Left ventricle myocardium inferior (tissue), 1 donor: ENCODE measurements around the gene HARBI1. TPM values are rescaled to one million over a fixed set of nuclear protein-coding genes. Genes with fewer than 3 reads are reported as not detected.

Source experiments
- DNase-seq: peaks from one replicate; pipeline ENCODE4 v3.0.0-alpha.2; 2020
- H3K27ac ChIP-seq: fragments of 200-600 bp; replicated peaks from 2 replicates; pipeline ENCODE4 v1.8.0; 2021
- H3K27me3 ChIP-seq: fragments of 200-600 bp; 2 replicates; pipeline ENCODE4 v1.8.0; 2021; ENCODE audit warnings: low read depth
- H3K36me3 ChIP-seq: fragments of 200-600 bp; 2 replicates; pipeline ENCODE4 v1.8.0; 2021
- H3K4me1 ChIP-seq: fragments of 200-600 bp; 2 replicates; pipeline ENCODE4 v1.8.0; 2021
- H3K4me3 ChIP-seq: fragments of 200-600 bp; 2 replicates; pipeline ENCODE4 v1.8.0; 2021; ENCODE audit warnings: mild to moderate bottlenecking, moderate library complexity
- H3K9me3 ChIP-seq: fragments of 200-600 bp; replicated peaks from 2 replicates; pipeline ENCODE4 v1.8.0; 2021
- intact Hi-C: fragments of 100-400 bp; cut with micrococcal nuclease; formaldehyde crosslinking; loops from one replicate; pipeline ENCODE4 v1.11.0; 2022
- long read RNA-seq: library from polyadenylated mRNA; unstranded; transcript quantifications from one replicate; pipeline ENCODE4 v2.0.0, GENCODE V29; 2021
- total RNA-seq: library from RNA; stranded (reverse); fragmentation: NEBNext Ultra II Directional; extraction: Animal tissue kit (Norgen Biotek cat#: 25700); gene quantifications from one replicate; pipeline ENCODE4 v1.2.1, GENCODE V29; 2021
- TF ChIP-seq, protein P1 (sequence below): fragments of 200-600 bp; IDR thresholded peaks from 2 replicates; pipeline ENCODE4 v1.8.0; 2021; ENCODE audit warnings: antibody characterized with exemption, mild to moderate bottlenecking, borderline replicate concordance
- donor health status: DM: no; HTN: yes; CAD: no; lungs with severe emphysema.

The HARBI1 gene, protein sequence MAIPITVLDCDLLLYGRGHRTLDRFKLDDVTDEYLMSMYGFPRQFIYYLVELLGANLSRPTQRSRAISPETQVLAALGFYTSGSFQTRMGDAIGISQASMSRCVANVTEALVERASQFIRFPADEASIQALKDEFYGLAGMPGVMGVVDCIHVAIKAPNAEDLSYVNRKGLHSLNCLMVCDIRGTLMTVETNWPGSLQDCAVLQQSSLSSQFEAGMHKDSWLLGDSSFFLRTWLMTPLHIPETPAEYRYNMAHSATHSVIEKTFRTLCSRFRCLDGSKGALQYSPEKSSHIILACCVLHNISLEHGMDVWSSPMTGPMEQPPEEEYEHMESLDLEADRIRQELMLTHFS
- 4.8 TPM for total RNA-seq
- long read RNA-seq, partial matches to known transcripts = 0 of 5 reads
- long read RNA-seq, other reads (novel, unspliced or antisense) = 1 of 5 reads

DNA sequence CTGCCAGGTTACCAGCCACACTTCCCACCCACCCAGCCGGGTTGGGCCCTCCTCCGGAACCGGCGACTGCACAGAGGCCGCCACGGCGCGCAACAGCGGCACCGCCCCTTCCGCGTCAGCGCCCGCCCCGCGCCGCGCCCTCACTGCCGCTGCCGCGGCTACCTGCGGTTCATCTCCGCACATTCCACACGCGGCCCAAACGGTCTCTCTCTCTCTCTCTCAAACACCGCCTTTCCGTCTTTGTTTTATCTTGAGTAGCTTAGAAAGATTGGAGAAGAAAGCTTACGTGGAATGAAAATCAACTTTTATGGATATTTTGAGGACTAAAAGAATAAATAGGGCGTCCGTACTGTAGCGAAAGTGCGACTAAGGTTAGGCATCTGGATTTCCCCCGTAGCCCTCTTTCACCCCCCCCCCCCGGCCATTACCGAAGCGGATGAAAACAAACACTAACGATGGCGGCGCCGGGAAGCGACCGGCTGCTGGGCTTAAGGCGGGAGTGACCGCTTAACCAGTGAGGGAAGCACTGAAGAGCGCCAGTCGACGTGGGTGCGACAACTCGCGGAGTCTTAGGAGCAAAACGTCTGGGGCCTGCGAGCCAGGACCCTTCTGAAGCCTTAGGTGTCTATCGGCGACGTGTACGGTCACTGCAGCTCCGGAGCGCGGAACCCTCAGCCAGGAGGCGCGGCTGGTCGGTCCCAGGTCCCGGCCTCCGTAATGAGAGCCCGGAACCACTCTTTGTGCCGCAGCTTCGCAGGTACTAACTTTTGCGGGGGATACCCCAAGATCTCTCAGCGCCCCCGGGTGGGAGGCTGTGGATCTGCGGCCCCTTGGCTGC, at the start of gene HARBI1, which contains the start of gene ATG13:
Gene HARBI1, minus strand, starts transcription at position 94 of the 838 bp plus-strand sequence. CDS start 990 bp downstream, outside the sequence.
Gene ATG13, plus strand, starts transcription at position 420 of the 838 bp plus-strand sequence. CDS start 26,739 bp downstream, outside the sequence.
- H3K4me3 ChIP-seq = peak within 1 kb of the TSS; percentile 97
- peak within 1 kb of the TSS; percentile 93 for H3K27ac ChIP-seq
- peaks cover 23% of the 10 kb centered on the region for H3K36me3 ChIP-seq
- H3K4me1 ChIP-seq = peaks cover 69% of the 10 kb centered on the region
- TF ChIP-seq, protein P1, sequence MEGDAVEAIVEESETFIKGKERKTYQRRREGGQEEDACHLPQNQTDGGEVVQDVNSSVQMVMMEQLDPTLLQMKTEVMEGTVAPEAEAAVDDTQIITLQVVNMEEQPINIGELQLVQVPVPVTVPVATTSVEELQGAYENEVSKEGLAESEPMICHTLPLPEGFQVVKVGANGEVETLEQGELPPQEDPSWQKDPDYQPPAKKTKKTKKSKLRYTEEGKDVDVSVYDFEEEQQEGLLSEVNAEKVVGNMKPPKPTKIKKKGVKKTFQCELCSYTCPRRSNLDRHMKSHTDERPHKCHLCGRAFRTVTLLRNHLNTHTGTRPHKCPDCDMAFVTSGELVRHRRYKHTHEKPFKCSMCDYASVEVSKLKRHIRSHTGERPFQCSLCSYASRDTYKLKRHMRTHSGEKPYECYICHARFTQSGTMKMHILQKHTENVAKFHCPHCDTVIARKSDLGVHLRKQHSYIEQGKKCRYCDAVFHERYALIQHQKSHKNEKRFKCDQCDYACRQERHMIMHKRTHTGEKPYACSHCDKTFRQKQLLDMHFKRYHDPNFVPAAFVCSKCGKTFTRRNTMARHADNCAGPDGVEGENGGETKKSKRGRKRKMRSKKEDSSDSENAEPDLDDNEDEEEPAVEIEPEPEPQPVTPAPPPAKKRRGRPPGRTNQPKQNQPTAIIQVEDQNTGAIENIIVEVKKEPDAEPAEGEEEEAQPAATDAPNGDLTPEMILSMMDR = peak; percentile 88
- intact Hi-C loops = no loop called here
- H3K27me3 ChIP-seq = no peaks in the 10 kb centered on the region
- DNase-seq = peak; percentile 90
- H3K9me3 ChIP-seq = no peaks in the 10 kb centered on the region

DNA sequence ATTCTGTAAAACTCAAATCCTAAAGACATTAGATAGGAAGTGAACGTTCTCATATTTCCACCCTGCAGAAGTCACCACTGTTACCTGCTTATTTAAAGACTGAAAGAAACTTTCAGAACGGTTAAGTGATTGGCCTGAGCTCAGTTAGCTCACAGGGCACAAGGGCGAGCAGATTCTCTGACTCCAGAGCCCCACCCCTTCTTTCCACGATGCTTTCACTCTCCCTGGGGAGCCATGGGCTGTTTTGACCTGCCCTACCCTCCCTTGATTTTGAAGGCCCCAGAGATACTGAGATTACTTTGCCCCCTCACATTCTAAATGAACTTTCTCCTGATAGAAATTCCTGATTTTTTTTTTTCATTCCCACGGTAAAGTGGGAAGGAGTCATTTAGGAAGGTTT, 49.5 kb upstream of the HARBI1 start:
- TF ChIP-seq, protein P1 = no peak
- Histone ChIP-seq H3K4me1 (peaks cover 70% of the 10 kb centered on the region), H3K27me3 (no peaks in the 10 kb centered on the region), H3K4me3 (no peak overlapping the region), H3K9me3 (no peaks in the 10 kb centered on the region), H3K27ac (peak overlapping the region; percentile 88), H3K36me3 (peaks cover 90% of the 10 kb centered on the region)
- intact Hi-C loops = no loop called here
- DNase-seq = peak; percentile 50

DNA sequence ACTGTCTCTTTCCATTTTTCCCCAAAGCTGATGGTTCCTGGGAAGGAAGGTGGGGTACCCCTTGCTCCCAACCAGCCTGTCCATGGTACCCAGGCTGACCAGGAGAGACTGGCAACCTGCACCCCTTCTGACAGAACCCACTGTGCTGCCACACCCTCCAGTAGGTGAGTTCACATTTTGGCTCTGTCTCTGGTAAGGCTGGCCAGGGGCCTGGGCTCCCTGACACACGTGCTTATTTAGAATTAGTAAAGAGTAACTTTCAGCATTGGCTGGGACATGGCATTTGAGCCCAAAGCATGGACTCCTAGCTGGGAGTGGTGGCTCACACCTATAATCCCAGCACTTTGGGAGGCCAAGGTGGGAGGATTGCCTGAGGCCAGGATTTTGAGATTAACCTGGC, 48.3 kb upstream of the HARBI1 start:
- intact Hi-C loops = no loop called here
- peaks cover 67% of the 10 kb centered on the region for H3K4me1 ChIP-seq
- no peak overlapping the region for H3K4me3 ChIP-seq
- no peak for DNase-seq
- TF ChIP-seq, protein P1 = no peak
- peak overlapping the region; percentile 88 for H3K27ac ChIP-seq
- H3K9me3 ChIP-seq = no peaks in the 10 kb centered on the region
- peaks cover 88% of the 10 kb centered on the region for H3K36me3 ChIP-seq
- no peaks in the 10 kb centered on the region for H3K27me3 ChIP-seq

DNA sequence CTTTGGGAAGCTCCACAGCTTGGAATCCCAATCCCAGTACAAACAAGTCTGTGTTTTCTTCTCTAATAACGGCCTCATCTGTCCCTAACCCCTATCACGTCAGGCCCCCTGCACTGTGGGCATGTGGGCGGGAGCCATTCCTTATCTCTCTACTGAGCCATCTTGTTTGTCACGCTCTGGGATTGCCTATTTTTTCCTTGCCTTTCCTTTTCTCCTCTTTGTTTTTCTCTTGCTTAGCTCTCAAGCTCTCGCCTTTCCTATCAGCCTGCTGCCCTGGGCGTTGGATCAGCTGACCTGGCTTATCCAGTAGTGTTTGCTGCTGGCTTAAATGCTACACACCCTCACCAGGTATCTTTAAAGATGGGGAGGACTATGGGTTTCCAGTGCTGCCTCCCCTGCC, 47.6 kb upstream of the HARBI1 start:
- Histone ChIP-seq H3K36me3 (peaks cover 87% of the 10 kb centered on the region), H3K27me3 (no peaks in the 10 kb centered on the region), H3K4me1 (peaks cover 61% of the 10 kb centered on the region), H3K4me3 (no peak overlapping the region), H3K27ac (peak overlapping the region; percentile 88), H3K9me3 (no peaks in the 10 kb centered on the region)
- intact Hi-C loops = no loop called here
- DNase-seq = no peak
- TF ChIP-seq, protein P1 = no peak

DNA sequence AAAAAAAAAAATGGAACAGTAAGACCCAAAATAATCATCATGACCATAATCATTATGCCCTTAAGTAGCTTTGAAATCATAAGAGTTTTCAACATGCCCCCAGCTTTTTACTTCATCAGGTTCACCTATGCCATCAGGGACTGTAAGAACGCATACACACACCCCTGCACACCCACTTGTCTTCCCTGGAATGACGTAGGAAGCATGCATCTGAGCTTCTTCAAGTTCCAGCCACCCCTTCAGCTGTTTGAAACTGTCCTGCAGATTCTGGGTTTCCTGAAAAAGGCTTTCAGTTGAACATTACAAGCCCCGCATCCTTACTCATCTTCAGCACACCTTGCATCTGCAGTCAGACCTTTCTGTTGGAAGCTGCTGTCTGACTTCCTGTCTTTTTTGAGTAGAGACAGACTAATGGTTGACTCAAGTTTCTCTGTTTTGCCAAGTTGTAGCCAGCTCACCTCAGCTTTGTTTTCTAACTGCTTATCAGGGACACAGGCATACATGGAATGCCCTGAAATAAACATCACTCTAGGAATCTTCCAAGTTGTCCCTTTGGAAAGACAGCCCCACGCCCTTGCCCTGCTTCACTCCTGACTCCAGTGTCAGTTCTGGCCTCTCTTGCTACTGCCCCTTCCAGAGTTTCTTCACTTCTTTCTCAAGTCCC, 46.4 kb upstream of the HARBI1 start:
- H3K4me3 ChIP-seq = no peak overlapping the region
- peak overlapping the region; percentile 88 for H3K27ac ChIP-seq
- peaks cover 87% of the 10 kb centered on the region for H3K36me3 ChIP-seq
- TF ChIP-seq, protein P1 = no peak
- DNase-seq = no peak
- no peaks in the 10 kb centered on the region for H3K27me3 ChIP-seq
- intact Hi-C loops = no loop called here
- peaks cover 64% of the 10 kb centered on the region for H3K4me1 ChIP-seq
- no peaks in the 10 kb centered on the region for H3K9me3 ChIP-seq
